ENCODE measurements around the gene ARAF. TPM values are rescaled to one million over a fixed set of nuclear protein-coding genes. Genes with fewer than 3 reads are reported as not detected.

The ARAF gene
- total RNA-seq, 1 experiment from 2014 or later: 27.8 TPM

DNA sequence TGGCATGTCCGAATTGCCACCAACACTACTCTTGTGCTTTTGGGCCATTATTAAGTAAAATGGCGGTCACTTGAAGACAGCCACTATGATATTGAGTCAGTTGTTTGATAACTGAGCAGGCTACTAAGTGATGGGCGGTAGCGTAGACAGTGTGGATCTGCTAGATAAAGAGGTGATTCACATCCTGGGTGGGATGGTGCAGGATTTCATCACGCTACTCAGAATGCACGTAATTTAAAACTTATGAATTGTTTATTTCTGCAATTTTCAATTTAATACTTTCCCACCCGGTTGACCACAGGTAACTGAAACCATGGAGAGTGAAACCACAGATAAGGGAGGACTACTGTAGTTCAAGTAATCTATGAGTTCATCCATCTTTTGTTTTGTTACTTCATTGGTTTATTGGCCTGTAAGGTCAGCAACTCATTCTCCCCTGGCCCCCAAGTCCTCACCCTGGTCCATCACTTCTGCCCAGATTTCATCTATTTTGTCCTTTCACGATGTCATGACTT is 2.9 kb downstream of the ARAF start:
- peak; percentile 54 for DNase-seq (ENCODE audit: low spot score)

DNA sequence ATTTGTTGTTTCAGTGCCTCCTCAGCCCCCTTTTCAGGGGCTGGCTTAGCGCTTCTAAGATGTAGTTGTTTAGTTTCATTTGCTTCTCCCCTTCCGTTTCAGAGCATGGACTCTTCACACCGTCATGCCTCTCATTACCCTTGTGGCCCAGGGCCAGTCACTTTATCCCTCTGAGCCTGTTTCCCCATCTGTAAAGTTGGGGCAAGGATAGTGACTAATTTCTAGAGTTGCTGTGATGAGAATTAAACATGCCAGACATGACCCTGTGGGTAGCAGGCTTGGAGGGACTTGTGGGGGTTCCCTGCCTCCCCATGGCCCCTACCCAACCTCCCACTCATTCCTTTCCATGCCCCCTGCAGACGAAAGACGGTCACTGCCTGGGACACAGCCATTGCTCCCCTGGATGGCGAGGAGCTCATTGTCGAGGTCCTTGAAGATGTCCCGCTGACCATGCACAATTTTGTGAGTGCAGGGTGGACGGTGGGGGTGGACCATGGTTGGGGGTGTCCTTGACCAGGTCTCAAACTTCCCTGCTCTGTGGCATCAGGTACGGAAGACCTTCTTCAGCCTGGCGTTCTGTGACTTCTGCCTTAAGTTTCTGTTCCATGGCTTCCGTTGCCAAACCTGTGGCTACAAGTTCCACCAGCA is 3.6 kb downstream of the ARAF start:
- no peak for DNase-seq (ENCODE audit: low spot score)

DNA sequence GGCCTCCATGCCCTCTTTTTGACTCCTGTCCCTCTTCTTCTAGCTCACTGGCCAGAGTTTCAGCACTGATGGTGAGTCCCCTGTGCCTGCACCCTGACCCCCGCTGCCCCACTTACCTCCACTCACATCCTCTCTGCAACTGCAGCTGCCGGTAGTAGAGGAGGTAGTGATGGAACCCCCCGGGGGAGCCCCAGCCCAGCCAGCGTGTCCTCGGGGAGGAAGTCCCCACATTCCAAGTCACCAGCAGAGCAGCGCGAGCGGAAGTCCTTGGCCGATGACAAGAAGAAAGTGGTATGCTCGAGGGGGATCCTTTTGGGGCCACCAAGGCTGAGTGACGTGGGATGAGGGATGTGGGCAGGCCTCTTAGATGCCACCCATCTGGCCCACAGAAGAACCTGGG is 5.8 kb downstream of the ARAF start:
- DNase-seq (ENCODE audit: low spot score): no peak

- DNase-seq (ENCODE audit: low spot score): no peak
These were observed 7.8 kb downstream of the ARAF start for GRCh38 chrX:47568656-47569295.

DNA sequence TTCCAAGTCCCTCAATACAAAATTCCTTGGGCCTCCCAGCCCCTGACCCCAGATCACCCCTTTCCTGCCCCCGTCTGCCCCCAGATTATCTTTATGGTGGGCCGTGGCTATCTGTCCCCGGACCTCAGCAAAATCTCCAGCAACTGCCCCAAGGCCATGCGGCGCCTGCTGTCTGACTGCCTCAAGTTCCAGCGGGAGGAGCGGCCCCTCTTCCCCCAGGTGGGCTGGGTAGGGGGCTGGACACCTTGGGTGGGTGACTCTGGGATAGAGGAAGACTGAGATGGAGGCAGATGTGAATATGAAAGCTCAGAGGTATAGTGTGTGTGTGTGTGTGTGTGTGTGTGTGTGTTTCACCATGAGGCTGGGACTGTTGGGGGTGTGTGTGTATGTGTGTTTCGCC is 9.8 kb downstream of the ARAF start:
- no peak for DNase-seq (ENCODE audit: low spot score)

GRCh38 chrX:47571215-47571614 is 10.2 kb downstream of the ARAF start:
- no peak for DNase-seq (ENCODE audit: low spot score)

DNA sequence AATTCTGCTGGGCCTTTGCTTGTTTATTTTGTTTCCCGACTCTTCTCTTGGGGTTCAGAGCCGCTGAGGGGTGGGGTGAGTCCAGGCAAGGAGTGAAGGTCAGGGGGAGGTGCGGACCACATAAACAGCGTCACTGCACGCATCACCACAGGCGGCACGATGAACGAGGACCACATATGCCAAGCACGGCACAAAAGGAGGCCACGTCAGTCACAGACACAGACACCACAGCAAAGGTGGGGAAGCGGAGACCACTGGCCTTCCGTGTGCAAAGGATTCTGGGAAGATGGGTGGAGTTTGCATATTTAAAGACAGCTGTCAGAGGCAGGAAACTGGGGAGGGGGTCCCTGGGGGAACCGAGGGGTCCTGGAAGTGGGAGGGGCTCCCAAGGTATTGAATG is 10.9 kb downstream of the ARAF start:
- no peak for DNase-seq (ENCODE audit: low spot score)

DNA sequence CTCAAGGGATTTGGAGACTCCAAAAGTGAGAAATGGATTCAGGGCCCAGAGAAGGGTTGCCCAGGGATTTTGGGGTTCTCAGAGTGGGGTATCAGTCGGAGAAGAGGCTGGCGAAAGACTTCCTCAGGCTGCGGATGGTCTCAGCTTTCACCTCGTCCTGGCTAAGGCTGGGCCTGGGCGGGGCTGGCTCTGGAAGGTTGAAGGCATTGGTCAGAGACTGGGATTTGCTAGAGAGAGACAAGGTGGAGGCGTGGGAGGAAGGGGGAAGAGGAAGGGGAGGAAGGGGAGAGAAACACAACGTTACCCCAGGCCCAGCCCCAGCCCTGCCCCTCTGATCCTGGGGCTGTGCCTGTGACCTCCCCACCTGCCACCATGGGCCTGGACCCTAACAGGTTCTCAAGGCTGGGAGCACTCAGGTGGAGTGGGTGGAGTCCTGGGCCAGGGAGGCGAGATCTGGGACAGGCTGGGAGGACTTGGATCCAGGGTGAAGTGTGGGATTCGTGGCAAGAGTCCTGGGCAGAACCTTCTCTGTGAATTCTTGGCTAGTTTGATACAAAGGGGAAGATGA is 11.9 kb downstream of the ARAF start:
- DNase-seq (ENCODE audit: low spot score): no peak

- peak; percentile 57 for DNase-seq (ENCODE audit: low spot score)
These were observed 12.5 kb downstream of the ARAF start for GRCh38 chrX:47573341-47574075.

- DNase-seq (ENCODE audit: low spot score): no peak
These were observed 13.1 kb downstream of the ARAF start for GRCh38 chrX:47574076-47574546.

GRCh38 chrX:47574547-47575301 is 13.7 kb downstream of the ARAF start:
- no peak for DNase-seq (ENCODE audit: low spot score)

DNA sequence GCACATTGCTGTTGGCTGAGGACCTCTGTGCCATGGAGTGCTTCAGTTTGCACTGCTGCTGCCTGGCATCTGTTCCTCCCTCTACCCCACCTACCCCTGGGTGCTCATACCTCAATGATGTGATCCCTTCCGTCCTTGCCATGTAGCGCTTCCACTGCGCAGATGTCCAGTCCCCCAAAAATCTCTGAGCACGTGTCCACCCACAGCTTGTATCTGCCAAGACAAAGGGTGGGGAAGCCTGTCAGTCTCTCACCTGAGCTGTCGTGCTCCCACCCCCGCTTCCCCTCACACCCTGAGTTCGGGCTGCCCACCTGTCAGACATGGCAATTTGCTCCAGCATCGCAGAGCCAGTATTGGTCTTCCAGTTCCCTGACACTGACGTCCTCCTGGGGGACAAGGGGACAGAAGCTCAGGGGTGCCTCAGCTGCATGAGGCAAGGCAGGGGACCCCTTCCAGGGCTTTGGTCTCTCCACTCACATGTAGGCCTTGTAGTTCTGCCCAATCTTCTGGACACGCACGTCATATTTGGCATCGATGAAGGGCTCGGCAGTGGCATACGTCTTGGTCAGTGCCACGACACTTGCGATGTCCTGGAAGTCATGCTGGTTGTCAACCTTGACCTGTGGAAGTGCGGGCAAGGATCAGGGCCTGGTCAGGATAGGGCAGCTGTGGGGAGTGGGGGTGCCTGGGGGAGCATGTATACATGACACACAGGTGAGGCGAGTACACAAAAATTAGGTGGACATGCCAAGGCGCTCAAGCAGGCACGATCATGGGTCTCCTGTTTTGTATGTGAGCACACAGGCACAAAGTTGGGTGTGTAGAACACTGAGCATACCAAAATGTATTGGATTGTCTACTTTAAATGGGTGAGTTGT is 15.3 kb downstream of the ARAF start:
- no peak for DNase-seq (ENCODE audit: low spot score)

GRCh38 chrX:47577424-47577823 is 16.4 kb downstream of the ARAF start:
- DNase-seq (ENCODE audit: low spot score): no peak

DNA sequence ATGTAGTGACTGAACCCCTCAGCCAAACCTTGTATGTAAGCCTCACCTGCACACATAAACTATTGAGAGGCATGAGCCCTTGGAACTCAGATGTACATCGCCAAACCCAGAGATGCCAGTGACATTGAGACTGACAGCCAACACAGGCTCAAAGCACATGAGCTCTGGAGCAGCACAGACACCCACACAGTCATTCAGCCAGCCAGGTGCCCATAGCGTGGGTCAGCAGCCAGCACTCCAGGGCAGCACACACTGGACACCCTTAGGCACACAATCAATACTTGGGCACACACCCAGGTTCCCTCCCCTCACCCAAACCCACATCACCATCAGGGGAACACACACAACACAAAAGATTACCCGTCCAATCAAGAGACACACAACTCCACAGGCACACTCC is 16.9 kb downstream of the ARAF start:
- DNase-seq (ENCODE audit: low spot score): no peak

GRCh38 chrX:47578692-47579091 is 17.7 kb downstream of the ARAF start:
- no peak for DNase-seq (ENCODE audit: low spot score)

DNA sequence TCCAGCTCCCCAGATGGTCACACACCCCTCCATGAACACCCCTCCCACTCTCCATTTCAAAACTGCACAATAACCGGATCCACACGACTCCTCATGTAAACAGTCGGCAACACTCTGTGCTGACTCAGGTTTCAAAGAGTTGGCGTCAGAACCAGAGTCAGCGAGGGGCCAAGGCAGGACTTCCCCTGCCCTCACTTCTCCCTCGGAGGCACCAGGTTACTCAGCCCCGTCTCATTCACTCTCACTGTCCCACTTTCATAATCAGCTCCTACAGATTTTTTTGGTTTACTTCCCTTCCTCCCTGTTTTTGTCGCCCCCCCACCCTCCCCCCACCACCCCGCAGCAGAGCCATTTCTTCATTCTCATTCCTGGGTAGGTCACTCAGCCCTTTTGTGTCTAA is 18.5 kb downstream of the ARAF start:
- no peak for DNase-seq (ENCODE audit: low spot score)

DNA sequence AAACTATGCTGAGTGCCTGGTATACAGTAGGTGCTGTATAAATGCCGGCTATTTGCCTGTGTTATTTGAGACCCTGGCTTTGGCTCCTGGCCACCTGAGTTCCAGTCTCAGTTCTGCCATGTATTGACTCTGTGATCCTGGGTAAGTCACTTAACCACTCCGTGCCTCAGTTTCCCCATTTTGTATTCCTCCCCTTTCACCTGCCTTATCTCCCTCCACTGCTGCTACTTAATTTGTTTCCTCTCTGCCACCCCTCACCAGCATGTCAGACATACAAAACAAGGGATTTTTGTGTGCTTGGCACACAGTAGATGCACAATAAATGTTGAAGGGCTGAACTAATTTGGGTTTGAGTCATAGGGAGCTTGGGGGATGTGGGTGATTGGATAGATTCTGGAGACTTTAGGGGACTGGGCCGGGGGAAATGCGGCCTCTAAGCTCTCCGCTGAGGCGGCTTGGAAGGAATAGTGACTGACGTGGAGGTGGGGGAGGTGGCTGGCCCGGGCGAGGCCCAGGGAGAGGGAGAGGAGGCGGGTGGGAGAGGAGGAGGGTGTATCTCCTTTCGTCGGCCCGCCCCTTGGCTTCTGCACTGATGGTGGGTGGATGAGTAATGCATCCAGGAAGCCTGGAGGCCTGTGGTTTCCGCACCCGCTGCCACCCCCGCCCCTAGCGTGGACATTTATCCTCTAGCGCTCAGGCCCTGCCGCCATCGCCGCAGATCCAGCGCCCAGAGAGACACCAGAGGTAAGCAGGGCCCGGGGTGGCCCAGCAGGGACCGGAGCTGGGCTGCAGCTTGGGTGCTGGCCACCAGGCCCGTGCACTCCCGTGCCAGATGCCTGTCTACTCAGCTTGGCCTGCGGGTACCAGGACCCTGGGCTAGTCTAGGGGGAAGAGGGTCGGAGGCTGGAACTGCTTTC is 21.0 kb downstream of the ARAF start, which contains the start of gene TIMP1:
TSS of gene TIMP1 (plus strand) at position 706 of the 917 bp plus-strand sequence. CDS start 980 bp downstream, outside the sequence.
- peak; percentile 92 for DNase-seq (ENCODE audit: low spot score)

DNA sequence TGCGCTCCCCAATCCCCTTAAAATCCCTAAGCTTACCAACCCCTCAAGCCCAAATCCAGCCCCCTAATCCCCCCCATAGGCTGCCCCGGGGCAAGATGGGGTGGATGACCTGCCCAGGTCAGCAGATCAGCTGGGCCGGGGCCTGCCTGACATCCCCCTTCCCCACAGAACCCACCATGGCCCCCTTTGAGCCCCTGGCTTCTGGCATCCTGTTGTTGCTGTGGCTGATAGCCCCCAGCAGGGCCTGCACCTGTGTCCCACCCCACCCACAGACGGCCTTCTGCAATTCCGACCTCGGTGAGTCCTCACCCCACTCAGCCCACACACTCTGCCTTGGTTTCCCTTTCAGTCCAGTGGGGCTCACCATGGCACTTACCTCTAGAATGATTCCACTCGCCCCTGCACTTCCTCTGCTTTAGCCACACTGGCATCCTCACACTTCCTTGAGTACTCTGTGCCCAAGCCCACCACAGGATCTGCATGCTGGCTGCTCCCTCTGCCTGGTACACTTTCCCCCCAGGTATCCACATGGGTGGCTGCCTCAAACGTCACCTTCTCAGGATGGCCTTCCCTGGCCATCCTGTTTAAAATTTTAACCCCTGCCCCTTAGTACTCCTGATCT is 22.3 kb downstream of the ARAF start:
- no peak for DNase-seq (ENCODE audit: low spot score)

DNA sequence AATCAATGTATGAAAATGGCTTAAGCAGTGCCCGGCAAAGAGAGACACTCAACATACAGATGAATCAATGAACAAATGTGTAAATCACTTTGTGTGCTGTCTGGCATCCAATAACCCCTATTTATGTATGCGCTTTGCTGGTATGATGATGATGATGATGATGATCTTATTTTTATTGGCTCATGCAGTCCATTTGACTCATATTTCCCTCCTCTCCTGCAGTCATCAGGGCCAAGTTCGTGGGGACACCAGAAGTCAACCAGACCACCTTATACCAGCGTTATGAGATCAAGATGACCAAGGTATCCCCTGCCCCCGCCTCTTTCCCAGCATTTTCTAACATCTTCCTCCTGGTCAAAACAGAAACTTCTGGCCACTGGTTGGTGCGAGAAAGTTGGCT is 23.7 kb downstream of the ARAF start:
- DNase-seq (ENCODE audit: low spot score): no peak

Data from A172 (cell line).